Activated T-helper 2 cell treated with anti-CD3 and anti-CD28 coated beads, Interferon-gamma antibody, Interleukin-2, Interleukin-4, amounts not matched to agents 10 μg/mL and 5 μg/mL and 100 μg/mL, durations not matched to agents 14 hours and 24 hours and 36 hours (primary cell): ENCODE results near the gene UBL4A. TPM values are rescaled to one million over a fixed set of nuclear protein-coding genes. Genes with fewer than 3 reads are reported as not detected.

ENCODE experiments used
- DNase-seq: peaks from one replicate; pipeline ENCODE4 v3.0.0; 2021; ENCODE audit warnings: low spot score
- H3K27ac Mint-ChIP-seq: one replicate; pipeline ENCODE4 v1.8.0; 2021; ENCODE audit warnings: mixed read lengths
- H3K27me3 Mint-ChIP-seq: one replicate; pipeline ENCODE4 v1.8.0; 2021; ENCODE audit warnings: low read depth, mixed read lengths
- H3K36me3 Mint-ChIP-seq: one replicate; pipeline ENCODE4 v1.8.0; 2021; ENCODE audit warnings: low read depth, mixed read lengths
- H3K4me1 Mint-ChIP-seq: one replicate; pipeline ENCODE4 v1.8.0; 2021; ENCODE audit warnings: low read depth, mixed read lengths
- H3K4me3 Mint-ChIP-seq: one replicate; pipeline ENCODE4 v1.8.0; 2021; ENCODE audit warnings: low read depth, mild to moderate bottlenecking, moderate library complexity, mixed read lengths
- H3K9me3 Mint-ChIP-seq: one replicate; pipeline ENCODE4 v1.8.0; 2021; ENCODE audit warnings: mixed read lengths
- intact Hi-C: fragments of 100-400 bp; cut with micrococcal nuclease; formaldehyde crosslinking; loops from one replicate; pipeline ENCODE4 v1.15.1; 2023
- total RNA-seq: library from RNA; stranded (reverse); gene quantifications from 2 replicates; pipeline ENCODE4 v1.2.3, GENCODE V29; 2022

The UBL4A gene
- total RNA-seq, 1 donor from 2014 or later = 55.5 TPM

DNA sequence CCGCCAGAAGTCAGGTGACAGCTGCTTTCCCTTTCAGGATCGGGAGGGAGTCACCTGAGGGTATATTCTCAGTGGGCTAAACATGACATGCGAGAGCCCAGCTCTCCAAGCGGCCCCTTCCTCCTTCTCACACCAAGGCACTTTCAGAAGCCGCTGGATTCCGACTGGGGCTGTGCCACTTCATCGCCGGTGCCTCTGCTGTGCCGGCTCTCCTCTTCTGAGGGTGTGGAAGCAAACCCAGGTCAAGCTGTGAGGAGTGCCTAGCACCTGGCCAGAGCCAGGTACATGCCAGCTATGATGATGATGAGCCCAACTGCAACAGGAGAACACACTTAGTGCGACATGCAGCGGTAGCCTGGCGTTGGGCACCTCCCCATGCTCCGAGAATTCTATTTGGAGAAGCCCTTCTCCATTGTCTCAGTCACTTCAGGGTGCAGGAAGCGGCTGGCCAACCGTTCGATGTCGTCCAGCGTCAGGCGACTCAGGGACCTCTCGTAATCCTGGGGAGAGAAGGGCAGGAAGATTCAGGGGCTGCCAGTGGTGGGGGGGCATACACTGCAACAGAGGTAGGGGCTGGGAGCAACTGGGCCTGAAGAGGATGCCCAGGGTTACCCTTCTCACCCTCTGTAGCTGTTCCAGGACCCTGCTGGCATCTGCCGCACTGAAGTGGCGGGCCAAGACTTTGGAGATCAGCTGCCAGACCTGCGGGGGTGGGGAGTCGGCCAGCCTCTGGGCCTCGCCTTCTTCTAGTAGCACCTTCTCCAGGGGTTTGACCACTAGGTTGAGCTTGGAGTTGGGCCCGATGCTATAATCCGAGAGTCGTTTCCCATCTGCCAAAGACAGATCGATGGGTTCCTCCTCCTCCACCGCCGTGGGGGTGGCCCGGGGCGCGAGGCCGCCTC lies 1.0 kb downstream of the UBL4A start:
- no peak for DNase-seq
- H3K9me3 Mint-ChIP-seq = no peaks in the 10 kb centered on the region
- peaks cover 31% of the 10 kb centered on the region for H3K36me3 Mint-ChIP-seq
- peak overlapping the region; percentile 71 for H3K4me3 Mint-ChIP-seq
- peaks cover 15% of the 10 kb centered on the region for H3K4me1 Mint-ChIP-seq
- intact Hi-C loops = loop anchor here (5.0 kb wide), 1 partner anchor 47 kb away; no protein-coding TSS in a partner anchor
- no peaks in the 10 kb centered on the region for H3K27me3 Mint-ChIP-seq
- H3K27ac Mint-ChIP-seq = peak overlapping the region; percentile 58

DNA sequence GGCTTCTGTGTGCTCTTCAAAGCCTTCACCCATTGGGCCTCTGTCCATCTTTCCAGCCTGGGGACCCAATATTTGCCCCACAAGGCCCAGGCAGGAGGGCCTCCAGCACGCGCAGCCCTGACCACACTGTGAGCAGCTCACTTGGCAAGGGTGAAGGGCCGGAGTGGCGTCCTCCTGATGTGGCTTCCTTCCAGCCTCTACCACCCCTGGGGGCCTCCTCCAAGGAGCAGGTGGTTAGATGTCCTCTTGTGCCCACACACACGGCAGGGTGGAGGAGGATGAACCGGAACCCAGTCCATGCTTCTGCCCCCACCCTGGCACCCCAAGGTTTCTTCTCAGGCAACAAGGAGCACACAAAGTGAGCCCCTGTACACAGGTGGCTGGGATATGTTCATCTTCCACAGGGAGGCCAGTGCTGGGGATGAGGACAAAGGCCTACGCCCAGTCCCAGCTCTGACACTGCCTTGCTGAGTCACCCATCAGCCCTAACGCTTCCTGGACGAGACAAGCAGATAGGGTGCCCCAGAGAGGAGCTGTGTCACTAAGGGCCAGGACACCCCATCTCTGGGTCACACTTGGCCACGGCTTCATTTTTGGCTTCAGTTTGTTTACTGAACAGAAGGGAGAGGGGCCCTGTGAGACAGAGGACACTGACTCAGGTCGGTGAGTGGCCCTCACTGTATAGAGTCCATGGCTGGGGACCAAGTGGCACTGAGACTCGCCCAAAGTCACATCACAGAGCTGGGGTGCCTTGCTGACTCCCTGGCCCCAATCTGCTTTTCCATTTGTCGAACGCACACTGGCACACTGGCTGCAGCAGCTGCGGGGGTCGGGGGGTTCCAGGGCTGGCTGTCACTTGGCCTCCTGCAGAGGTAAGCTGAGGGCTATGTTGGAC lies 1.9 kb downstream of the UBL4A start:
- intact Hi-C loops = loop anchor here (5.0 kb wide), 1 partner anchor 48 kb away; no protein-coding TSS in a partner anchor
- Mint-ChIP-seq H3K36me3 (peaks cover 31% of the 10 kb centered on the region), H3K4me1 (peaks cover 12% of the 10 kb centered on the region), H3K27ac (no peak overlapping the region), H3K9me3 (no peaks in the 10 kb centered on the region), H3K27me3 (no peaks in the 10 kb centered on the region), H3K4me3 (peak overlapping the region; percentile 71)
- DNase-seq = no peak

DNA sequence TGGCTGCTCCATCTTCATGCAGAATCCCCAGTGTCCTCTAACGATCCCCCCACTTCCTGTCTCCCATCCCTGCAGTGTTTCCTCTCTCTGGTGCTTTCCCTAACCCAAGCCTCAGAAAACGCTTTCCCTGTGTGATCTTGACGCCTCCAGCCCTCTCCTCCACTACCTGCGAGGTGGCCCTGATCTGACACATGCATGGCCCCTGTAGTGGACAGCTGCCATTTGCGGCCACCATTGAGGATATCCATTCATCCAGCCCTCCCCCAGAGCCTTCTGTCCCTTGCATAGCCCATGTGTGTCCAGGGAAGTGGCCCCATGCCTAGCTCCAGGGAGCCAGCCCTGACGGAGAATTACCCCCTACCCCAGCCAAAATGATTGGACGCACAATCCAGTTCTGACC lies 3.1 kb downstream of the UBL4A start:
- H3K4me3 Mint-ChIP-seq = peak overlapping the region; percentile 26
- H3K36me3 Mint-ChIP-seq = peaks cover 25% of the 10 kb centered on the region
- no peaks in the 10 kb centered on the region for H3K9me3 Mint-ChIP-seq
- no peaks in the 10 kb centered on the region for H3K27me3 Mint-ChIP-seq
- H3K4me1 Mint-ChIP-seq = peaks cover 13% of the 10 kb centered on the region
- no peak for DNase-seq
- intact Hi-C loops = no loop called here
- peak overlapping the region; percentile 42 for H3K27ac Mint-ChIP-seq

DNA sequence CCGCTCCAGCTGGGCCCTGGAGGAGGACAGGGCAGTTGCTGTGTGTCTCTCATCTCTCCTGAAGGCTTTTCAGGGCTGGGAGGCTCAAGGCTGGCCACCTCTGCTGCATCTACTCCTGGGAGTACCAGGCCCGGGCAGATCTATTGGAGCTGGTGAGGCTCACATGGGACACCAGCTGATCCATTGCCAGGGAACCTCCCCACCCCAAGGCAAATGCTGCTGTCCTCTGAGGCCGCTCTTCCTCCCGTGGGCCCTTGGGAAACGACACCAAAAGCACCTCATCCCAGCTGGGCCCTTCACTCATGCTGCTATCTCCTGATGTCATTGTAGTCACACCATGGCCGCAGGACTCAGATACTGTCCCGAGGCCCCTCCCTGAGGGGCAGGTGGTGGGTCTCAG lies 3.6 kb downstream of the UBL4A start:
- DNase-seq = no peak
- intact Hi-C loops = no loop called here

DNA sequence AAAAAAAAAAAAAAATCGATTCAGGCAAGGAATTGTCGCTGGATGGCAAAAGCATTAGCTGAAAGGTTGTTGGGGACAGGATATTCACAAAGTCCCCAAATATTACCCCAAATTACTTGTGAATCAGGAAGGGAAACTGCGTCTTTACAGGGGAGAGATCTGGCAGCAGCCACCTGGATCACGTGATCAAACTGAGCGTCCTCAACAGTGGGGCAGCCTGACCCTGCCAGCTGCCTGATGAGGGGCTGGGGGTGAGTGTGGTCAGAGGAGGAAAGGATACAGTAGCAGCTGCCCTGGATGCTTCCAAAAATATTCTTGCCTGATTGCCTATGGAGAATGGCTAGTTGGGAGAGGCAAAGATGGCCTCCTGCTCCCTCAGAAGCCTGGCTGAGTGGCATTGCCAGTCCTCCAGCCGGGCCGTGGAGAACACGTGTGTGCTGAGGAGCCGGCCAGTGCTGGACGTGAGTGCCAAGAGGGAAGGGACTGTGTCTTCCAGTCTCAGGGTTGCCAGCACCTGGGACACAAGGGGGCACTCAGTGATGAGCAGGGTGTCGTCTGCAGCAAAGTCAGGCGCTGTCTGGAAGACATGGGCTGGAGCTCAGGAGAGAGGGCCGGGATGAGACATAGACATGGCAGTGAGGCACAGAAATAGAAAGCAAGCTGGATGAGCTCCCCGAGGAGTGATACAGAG lies 4.4 kb downstream of the UBL4A start:
- intact Hi-C loops = no loop called here
- H3K27ac Mint-ChIP-seq = no peak overlapping the region
- no peak for DNase-seq
- no peak overlapping the region for H3K4me3 Mint-ChIP-seq
- H3K9me3 Mint-ChIP-seq = no peaks in the 10 kb centered on the region
- H3K4me1 Mint-ChIP-seq = peaks cover 15% of the 10 kb centered on the region
- peaks cover 17% of the 10 kb centered on the region for H3K36me3 Mint-ChIP-seq
- no peaks in the 10 kb centered on the region for H3K27me3 Mint-ChIP-seq

More for the DNA sequence above, 3.6 kb downstream of the UBL4A start:
- no peaks in the 10 kb centered on the region for H3K27me3 Mint-ChIP-seq
- H3K27ac Mint-ChIP-seq = no peak overlapping the region
- no peaks in the 10 kb centered on the region for H3K9me3 Mint-ChIP-seq
- no peak overlapping the region for H3K4me3 Mint-ChIP-seq
- H3K36me3 Mint-ChIP-seq = peaks cover 20% of the 10 kb centered on the region
- peaks cover 14% of the 10 kb centered on the region for H3K4me1 Mint-ChIP-seq

DNA sequence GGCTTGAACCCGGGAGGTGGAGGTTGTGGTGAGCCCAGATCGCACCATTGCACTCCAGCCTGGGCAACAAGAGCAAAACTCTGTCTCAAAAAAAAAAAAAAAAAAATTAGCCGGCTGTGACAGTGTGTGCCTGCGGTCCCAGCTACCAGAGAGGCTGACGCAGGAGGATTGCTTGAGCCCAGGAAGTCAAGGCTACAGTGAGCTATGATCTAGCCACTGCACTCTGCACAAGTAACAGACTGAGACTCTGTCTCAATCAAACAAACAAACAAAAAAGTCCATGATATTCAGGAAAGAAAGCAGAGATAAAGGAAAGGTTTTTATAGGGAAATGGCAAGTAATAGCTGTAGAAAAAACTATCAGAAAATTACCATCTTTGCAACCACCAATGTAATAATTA lies 5.2 kb downstream of the UBL4A start:
- H3K4me3 Mint-ChIP-seq = no peak overlapping the region
- no peak for DNase-seq
- no peaks in the 10 kb centered on the region for H3K27me3 Mint-ChIP-seq
- H3K4me1 Mint-ChIP-seq = peaks cover 15% of the 10 kb centered on the region
- intact Hi-C loops = no loop called here
- no peaks in the 10 kb centered on the region for H3K9me3 Mint-ChIP-seq
- H3K36me3 Mint-ChIP-seq = peaks cover 17% of the 10 kb centered on the region
- peak overlapping the region; percentile 22 for H3K27ac Mint-ChIP-seq

DNA sequence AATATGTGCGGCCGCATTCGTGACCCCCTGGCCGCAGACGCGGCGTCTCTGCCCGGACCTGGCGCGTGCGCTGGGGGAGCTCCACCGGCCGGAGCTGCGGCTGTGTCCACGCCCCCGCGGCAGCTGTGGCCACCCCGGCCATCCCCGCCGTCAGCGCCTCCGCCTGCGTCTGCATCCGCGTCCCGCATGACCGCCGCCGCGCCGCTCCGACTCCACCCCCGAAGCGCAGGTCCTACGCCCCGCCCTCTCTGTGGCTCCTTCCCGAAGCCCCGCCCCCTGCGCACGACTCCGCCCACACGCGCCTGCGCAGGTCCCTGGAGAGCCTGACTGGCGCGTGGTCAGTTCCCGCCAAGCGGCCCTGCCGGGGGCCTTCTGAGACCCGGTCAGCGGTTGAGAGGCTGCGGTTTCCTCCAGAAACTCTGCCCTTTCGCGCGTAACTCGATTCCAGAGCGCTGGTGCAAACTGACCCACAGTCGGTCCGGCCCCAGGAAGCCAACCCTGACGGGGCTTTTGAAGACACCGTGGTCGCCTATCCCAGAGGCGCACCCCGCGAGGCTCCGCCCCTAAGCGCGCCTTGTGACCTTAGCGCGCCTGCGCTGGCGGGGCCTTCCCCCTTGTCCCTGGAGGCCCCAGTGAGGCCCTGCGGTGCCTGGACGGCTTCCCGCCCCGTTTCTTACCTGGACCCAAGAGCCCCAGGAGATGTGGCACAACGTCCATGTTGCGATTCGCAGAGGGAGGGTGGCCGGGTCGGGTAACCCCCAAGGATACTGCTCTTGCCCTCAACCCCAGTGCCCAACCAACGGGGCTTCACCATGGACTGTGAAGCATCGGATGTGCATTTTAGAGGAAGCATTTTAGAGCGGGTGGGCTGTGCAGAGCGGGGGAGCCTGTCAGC lies 7.4 kb downstream of the UBL4A start, which contains the start of gene LAGE3:
Gene LAGE3, minus strand, starts transcription at position 554 of the 895 bp plus-strand sequence. Its CDS starts 366 bp downstream, at position 188.
- peak; percentile 92 for DNase-seq
- peak within 1 kb of the TSS; percentile 94 for H3K27ac Mint-ChIP-seq
- no peaks in the 10 kb centered on the region for H3K9me3 Mint-ChIP-seq
- peak within 1 kb of the TSS; percentile 91 for H3K4me3 Mint-ChIP-seq
- H3K36me3 Mint-ChIP-seq = peaks cover 11% of the 10 kb centered on the region
- intact Hi-C loops = loop anchor here (1.0 to 5.0 kb wide), 3 partner anchors 37 to 551 kb away; partner anchors contain the start of genes FAM3A and FAM50A
- no peaks in the 10 kb centered on the region for H3K27me3 Mint-ChIP-seq
- H3K4me1 Mint-ChIP-seq = peaks cover 14% of the 10 kb centered on the region

DNA sequence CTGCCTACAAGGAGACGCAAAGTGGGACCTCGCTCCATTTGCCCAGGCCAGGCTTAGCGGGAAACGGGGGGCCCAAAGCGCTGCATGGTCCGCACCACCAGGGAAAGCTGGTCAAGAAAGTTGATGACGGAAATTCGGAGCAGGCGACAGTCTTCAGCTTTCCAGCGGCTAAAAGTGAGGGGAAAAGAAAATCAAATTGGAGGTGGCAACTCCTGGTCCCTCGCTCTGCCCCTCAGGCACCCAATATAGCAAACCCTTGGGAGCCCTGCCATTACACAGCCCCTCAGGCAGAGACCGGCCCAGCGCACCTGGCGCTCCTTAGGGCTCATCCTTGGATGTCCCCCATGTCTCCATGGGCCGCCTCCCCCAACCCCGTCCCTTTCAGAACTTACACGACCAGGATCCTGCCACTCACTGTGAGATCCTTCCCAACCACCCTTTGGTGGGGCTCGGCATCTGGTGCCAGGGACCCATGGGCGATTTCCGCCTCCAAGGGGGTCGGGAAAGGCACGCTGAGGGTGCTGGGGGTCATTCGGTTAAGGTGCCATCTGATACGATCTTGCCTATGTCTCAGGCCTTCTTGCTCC lies 8.4 kb downstream of the UBL4A start:
- Mint-ChIP-seq H3K9me3 (no peaks in the 10 kb centered on the region), H3K4me1 (peaks cover 10% of the 10 kb centered on the region), H3K4me3 (peak overlapping the region; percentile 91), H3K36me3 (peaks cover 9% of the 10 kb centered on the region), H3K27ac (peak overlapping the region; percentile 94), H3K27me3 (no peaks in the 10 kb centered on the region)
- DNase-seq = no peak
- intact Hi-C loops = loop anchor here (5.0 kb wide), 2 partner anchors 36 to 39 kb away; partner anchors contain the start of genes FAM3A and FAM50A

DNA sequence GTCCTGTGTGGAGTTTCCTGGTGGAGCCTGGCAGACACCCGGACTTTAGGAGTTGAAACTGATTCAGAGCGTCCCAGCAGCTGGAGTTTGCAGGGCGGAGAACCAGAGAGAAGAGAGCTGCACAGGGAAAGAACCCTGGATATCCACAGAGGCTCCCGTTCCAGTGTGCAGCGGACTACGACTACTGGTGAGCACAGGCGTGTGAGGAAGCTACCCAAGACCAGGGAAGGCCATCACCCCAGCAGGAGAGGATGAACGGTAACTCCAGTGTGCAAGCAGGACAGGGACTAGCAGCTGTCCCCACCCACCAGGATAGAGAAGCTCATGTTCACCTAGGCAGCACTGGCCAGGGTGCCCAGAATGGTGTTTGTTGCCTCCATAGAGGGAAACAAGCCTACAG lies 9.6 kb downstream of the UBL4A start:
- no peak overlapping the region for H3K27ac Mint-ChIP-seq
- intact Hi-C loops = loop anchor here (5.0 kb wide), 2 partner anchors 35 to 40 kb away; partner anchors contain the start of genes FAM3A and FAM50A
- no peak overlapping the region for H3K4me3 Mint-ChIP-seq

DNA sequence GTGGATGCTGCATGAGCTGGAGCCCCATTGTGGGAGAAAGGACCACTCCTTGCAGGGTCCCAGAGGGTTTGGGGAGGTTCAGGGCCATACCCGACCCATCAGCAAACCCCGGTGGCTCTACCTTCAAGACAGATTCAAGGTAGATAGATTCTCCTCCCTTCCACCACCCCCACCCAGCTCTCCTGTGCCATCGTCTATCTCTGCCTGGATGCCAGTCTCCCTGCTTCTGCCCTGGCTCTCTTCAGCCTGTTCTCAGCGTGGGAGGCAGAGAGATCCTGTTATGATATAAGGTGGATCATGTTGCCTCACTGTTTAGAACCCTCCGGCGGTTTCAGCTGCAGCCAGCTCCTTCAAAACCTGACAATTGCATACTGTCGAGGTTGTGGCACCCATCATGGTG lies 12.7 kb downstream of the UBL4A start:
- no peaks in the 10 kb centered on the region for H3K27me3 Mint-ChIP-seq
- no peak for DNase-seq
- H3K9me3 Mint-ChIP-seq = no peaks in the 10 kb centered on the region
- intact Hi-C loops = no loop called here
- peaks cover 5% of the 10 kb centered on the region for H3K4me1 Mint-ChIP-seq
- peaks cover 30% of the 10 kb centered on the region for H3K36me3 Mint-ChIP-seq
- H3K4me3 Mint-ChIP-seq = no peak overlapping the region
- H3K27ac Mint-ChIP-seq = no peak overlapping the region

More for the DNA sequence above, 9.6 kb downstream of the UBL4A start:
- no peaks in the 10 kb centered on the region for H3K27me3 Mint-ChIP-seq
- peaks cover 10% of the 10 kb centered on the region for H3K4me1 Mint-ChIP-seq
- no peaks in the 10 kb centered on the region for H3K9me3 Mint-ChIP-seq
- DNase-seq = no peak
- peaks cover 14% of the 10 kb centered on the region for H3K36me3 Mint-ChIP-seq
